ENCODE results near the gene SLC25A18.
"Not testable (repeated sequence)": the region's sequence is repeated elsewhere in the genome, so short reads cannot be mapped to it uniquely, and the experiment has no call there.

The SLC25A18 gene

DNA sequence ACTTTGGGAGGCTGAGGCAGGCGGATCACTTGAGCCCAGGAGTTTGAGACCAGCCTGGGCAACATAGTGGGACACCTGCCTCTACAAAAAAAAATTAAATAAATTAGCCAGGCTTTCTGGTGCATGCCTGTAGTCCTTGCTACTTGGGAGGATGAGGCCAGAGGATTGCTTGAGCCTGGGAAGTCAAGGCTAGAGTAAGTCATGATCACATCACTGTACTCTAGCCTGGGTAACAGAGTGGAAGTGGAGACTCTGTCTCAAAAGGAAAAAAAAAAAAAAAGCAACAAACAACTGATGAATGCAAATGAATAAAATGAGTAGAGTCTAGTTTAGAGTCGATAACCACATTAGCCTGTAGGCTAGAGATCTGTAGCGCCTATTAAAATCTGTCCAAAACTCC is 71.4 kb downstream of the SLC25A18 start:
- Histone ChIP-seq H3K36me3 (ENCODE audit: control insufficient read depth in 4 of 4, insufficient read depth in 4 of 4, low read length in 3 of 4) (no peaks in the 10 kb centered on the region), H3K27me3 (replicated peaks in 2 of 5; ENCODE audit: control insufficient read depth in 4 of 5, insufficient read depth in 5 of 5, low read length in 4 of 5) (no peaks in the 10 kb centered on the region), H3K4me3 (ENCODE audit: control insufficient read depth in 1 of 7, extremely low read depth in 1 of 7, insufficient read depth in 4 of 7, low read depth in 2 of 7, low read length in 6 of 7) (no peak overlapping the region), H3K4me1 (ENCODE audit: control extremely low read depth in 1 of 4, control insufficient read depth in 4 of 4, insufficient read depth in 4 of 4, low read length in 3 of 4) (peaks cover 6 to 18% (median 15%) of the 10 kb centered on the region in 4 experiments), H3K9me3 (ENCODE audit: control extremely low read depth in 1 of 5, control insufficient read depth in 4 of 5, insufficient read depth in 2 of 5, low read depth in 1 of 5, low read length in 4 of 5) (no peaks in the 10 kb centered on the region), H3K27ac (ENCODE audit: insufficient read depth in 1 of 2, low read depth in 1 of 2, low read length in 2 of 2, poor library complexity in 1 of 2, severe bottlenecking in 2 of 2) (no peak overlapping the region)
- no peak for DNase-seq
- CTCF ChIA-PET = no interaction called here
- POLR2A ChIA-PET = no interaction called here
- 80% methylated on average over 2 of the region's 3 CpGs for WGBS (ENCODE audit: insufficient coverage)

DNA sequence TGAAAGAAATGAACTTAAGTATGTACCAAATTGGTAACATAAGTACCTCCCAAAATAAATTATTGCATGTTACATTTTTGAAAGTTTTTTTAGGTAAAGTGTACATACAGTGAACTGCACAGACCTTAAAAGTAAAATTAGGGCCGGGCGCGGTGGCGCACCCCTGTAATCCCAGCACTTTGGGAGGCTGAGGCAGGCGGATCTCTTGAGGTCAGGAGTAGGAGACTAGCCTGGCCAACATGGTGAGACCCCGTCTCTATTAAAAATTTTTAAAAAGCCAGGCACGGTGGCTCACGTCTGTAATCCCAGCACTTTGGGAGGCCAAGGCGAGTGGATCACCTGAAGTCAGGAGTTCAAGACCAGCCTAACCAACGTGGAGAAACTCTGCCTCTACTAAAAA is 73.6 kb downstream of the SLC25A18 start:
- DNase-seq; H3K27me3 ChIP-seq (replicated peaks in 2 of 5; ENCODE audit: control insufficient read depth in 4 of 5, insufficient read depth in 5 of 5, low read length in 4 of 5); POLR2A ChIA-PET; H3K4me3 ChIP-seq (ENCODE audit: control insufficient read depth in 1 of 7, extremely low read depth in 1 of 7, insufficient read depth in 4 of 7, low read depth in 2 of 7, low read length in 6 of 7); H3K9me3 ChIP-seq (ENCODE audit: control extremely low read depth in 1 of 5, control insufficient read depth in 4 of 5, insufficient read depth in 2 of 5, low read depth in 1 of 5, low read length in 4 of 5); H3K36me3 ChIP-seq (ENCODE audit: control insufficient read depth in 4 of 4, insufficient read depth in 4 of 4, low read length in 3 of 4); H3K27ac ChIP-seq (ENCODE audit: insufficient read depth in 1 of 2, low read depth in 1 of 2, low read length in 2 of 2, poor library complexity in 1 of 2, severe bottlenecking in 2 of 2): not testable (repeated sequence)
- peaks cover 6 to 25% (median 18%) of the 10 kb centered on the region in 4 experiments for H3K4me1 ChIP-seq (ENCODE audit: control extremely low read depth in 1 of 4, control insufficient read depth in 4 of 4, insufficient read depth in 4 of 4, low read length in 3 of 4)
- 91% methylated on average over 5 of the region's 10 CpGs for WGBS (ENCODE audit: insufficient coverage)
- CTCF ChIA-PET = interaction anchor here (0.6 kb wide), 1 partner anchor 34 kb away, joined by 3 read pairs; no protein-coding TSS in a partner anchor

DNA sequence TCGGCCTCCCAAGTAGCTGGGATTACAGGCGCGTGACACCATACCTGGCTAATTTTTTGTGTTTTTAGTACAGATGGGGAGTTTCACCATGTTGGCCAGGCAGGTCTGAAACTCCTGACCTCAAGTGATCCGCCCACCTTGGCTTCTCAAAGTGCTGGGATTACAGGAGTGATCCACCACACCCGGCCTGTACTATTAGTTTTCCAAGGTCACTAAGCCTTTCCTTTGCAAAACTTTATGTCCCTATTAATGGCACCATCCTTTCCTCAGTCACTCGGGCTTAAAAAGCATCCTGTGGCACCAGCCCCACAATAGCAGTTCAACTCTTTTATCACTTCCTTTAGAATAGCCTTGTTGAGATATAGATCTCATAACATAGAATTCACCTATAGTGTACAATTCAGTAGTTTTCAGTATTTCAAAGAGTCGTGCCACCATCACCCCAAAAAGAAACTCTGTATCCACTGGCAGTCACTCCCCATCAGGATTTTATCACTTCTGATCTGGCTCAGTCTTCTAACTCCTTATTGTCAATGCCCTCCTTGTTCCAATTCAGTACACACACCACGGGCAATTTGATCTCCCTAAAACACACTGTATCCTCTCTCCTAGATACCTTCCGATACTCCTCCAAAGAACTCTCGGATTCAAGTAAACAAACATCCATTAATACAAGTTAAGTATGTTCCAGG is 74.3 kb downstream of the SLC25A18 start:
- no peak for DNase-seq
- CTCF ChIA-PET = interaction anchor here (0.6 kb wide), 1 partner anchor 87 kb away, joined by 3 read pairs; no protein-coding TSS in a partner anchor
- WGBS (ENCODE audit: insufficient coverage) = 72% methylated on average over 7 of the region's 10 CpGs

DNA sequence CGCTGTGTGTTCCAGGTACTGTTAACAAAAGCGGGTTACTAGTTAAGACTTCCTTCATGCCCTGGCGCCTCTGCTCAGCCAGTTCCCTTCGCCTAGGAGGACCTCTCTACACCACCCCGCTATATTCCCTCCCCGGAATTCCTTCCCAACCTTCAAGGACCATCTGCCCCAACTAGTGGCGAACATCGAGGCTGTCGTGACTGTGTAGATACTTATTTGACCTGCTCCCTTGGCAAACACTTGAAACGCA is 74.8 kb downstream of the SLC25A18 start:
- DNase-seq = peak in 1 of 3 donors; percentile 77
- H3K27me3 ChIP-seq (replicated peaks in 2 of 5; ENCODE audit: control insufficient read depth in 4 of 5, insufficient read depth in 5 of 5, low read length in 4 of 5) = no peaks in the 10 kb centered on the region
- H3K36me3 ChIP-seq (ENCODE audit: control insufficient read depth in 4 of 4, insufficient read depth in 4 of 4, low read length in 3 of 4) = peaks cover 0 to 5% (median 0%) of the 10 kb centered on the region in 4 experiments
- ChIA-PET CTCF (no interaction called here), POLR2A (interaction anchor here (2.2 kb wide), 1 partner anchor 143 kb away, joined by 5 read pairs; no protein-coding TSS in a partner anchor)
- peak overlapping the region; percentile 61 to 99 (median 97) for H3K4me3 ChIP-seq (ENCODE audit: control insufficient read depth in 1 of 7, extremely low read depth in 1 of 7, insufficient read depth in 4 of 7, low read depth in 2 of 7, low read length in 6 of 7)
- peaks cover 6 to 25% (median 18%) of the 10 kb centered on the region in 4 experiments for H3K4me1 ChIP-seq (ENCODE audit: control extremely low read depth in 1 of 4, control insufficient read depth in 4 of 4, insufficient read depth in 4 of 4, low read length in 3 of 4)
- 0% methylated on average over 7 of the region's 10 CpGs for WGBS (ENCODE audit: insufficient coverage)
- no peaks in the 10 kb centered on the region for H3K9me3 ChIP-seq (ENCODE audit: control extremely low read depth in 1 of 5, control insufficient read depth in 4 of 5, insufficient read depth in 2 of 5, low read depth in 1 of 5, low read length in 4 of 5)
- peak overlapping the region; percentile 99 to 100 for H3K27ac ChIP-seq (ENCODE audit: insufficient read depth in 1 of 2, low read depth in 1 of 2, low read length in 2 of 2, poor library complexity in 1 of 2, severe bottlenecking in 2 of 2)

More for the DNA sequence above, 74.3 kb downstream of the SLC25A18 start:
- POLR2A ChIA-PET = interaction anchor here (2.2 kb wide), 1 partner anchor 144 kb away, joined by 5 read pairs; no protein-coding TSS in a partner anchor
- H3K27ac ChIP-seq (ENCODE audit: insufficient read depth in 1 of 2, low read depth in 1 of 2, low read length in 2 of 2, poor library complexity in 1 of 2, severe bottlenecking in 2 of 2) = peak overlapping the region; percentile 99 to 100
- H3K4me3 ChIP-seq (ENCODE audit: control insufficient read depth in 1 of 7, extremely low read depth in 1 of 7, insufficient read depth in 4 of 7, low read depth in 2 of 7, low read length in 6 of 7) = peak overlapping the region; percentile 61 to 99 (median 97)
- H3K27me3 ChIP-seq (replicated peaks in 2 of 5; ENCODE audit: control insufficient read depth in 4 of 5, insufficient read depth in 5 of 5, low read length in 4 of 5) = no peaks in the 10 kb centered on the region
- H3K4me1 ChIP-seq (ENCODE audit: control extremely low read depth in 1 of 4, control insufficient read depth in 4 of 4, insufficient read depth in 4 of 4, low read length in 3 of 4) = peaks cover 6 to 25% (median 18%) of the 10 kb centered on the region in 4 experiments
- H3K9me3 ChIP-seq (ENCODE audit: control extremely low read depth in 1 of 5, control insufficient read depth in 4 of 5, insufficient read depth in 2 of 5, low read depth in 1 of 5, low read length in 4 of 5) = no peaks in the 10 kb centered on the region
- peaks cover 0 to 5% (median 0%) of the 10 kb centered on the region in 4 experiments for H3K36me3 ChIP-seq (ENCODE audit: control insufficient read depth in 4 of 4, insufficient read depth in 4 of 4, low read length in 3 of 4)

DNA sequence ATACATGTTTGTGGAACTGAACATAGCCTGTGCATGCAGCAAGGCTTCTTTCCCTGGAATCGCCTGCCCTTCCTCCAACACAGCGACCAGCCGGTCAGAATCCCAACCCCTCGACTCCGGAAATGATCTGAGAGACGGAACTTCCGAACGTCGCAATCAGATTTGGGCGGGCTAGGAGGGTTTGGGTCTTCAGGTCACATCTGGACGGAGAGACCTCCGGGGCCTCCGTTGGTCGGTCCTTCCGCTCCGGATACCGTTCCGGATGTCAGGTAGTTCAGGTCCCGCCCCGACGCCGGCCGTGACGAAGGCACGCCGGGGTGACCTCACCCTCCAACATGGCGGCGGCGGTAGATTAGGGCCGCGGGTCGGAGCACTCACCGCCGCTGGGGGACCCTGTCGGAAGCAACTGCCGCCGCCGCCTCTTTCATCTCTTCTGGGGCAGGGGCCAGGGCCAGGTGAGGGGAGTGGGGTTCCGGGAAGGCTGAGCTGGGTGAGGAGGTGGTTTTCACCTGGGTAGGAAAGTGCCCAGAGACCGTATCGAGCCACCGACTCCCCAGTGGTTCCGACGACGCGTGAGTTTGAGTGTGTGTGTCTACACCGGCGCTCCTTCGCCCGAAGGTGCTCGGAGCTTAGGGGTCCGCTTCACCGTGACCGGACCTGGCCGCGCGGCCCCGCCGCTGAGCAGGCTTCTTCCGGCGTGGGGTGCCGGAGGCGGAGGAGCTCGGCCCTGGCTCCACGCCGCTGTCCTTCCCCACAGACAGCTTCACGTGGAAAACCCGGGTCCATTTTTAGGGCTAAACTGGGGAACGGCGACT is 75.3 kb downstream of the SLC25A18 start, which contains the start of gene BCL2L13:
Gene BCL2L13 (plus strand): TSS at position 326 of the 815 bp plus-strand sequence. CDS start 16,955 bp downstream, outside the sequence.
- H3K36me3 ChIP-seq (ENCODE audit: control insufficient read depth in 4 of 4, insufficient read depth in 4 of 4, low read length in 3 of 4) = peaks cover 0 to 5% (median 0%) of the 10 kb centered on the region in 4 experiments
- no peaks in the 10 kb centered on the region for H3K9me3 ChIP-seq (ENCODE audit: control extremely low read depth in 1 of 5, control insufficient read depth in 4 of 5, insufficient read depth in 2 of 5, low read depth in 1 of 5, low read length in 4 of 5)
- DNase-seq = peak; percentile 89 to 95 (median 92)
- peaks cover 6 to 25% (median 17%) of the 10 kb centered on the region in 4 experiments for H3K4me1 ChIP-seq (ENCODE audit: control extremely low read depth in 1 of 4, control insufficient read depth in 4 of 4, insufficient read depth in 4 of 4, low read length in 3 of 4)
- ChIA-PET POLR2A (interaction anchor here (0.5 to 2.2 kb wide), 7 partner anchors 9 to 143 kb away, joined by 3 to 7 read pairs (median 3); no protein-coding TSS in a partner anchor), CTCF (interaction anchor here (1.1 to 1.4 kb wide), 2 partner anchors 33 to 104 kb away, joined by 4 read pairs; no protein-coding TSS in a partner anchor)
- 0% methylated on average over 63 of the region's 70 CpGs for WGBS (ENCODE audit: insufficient coverage)
- H3K27ac ChIP-seq (ENCODE audit: insufficient read depth in 1 of 2, low read depth in 1 of 2, low read length in 2 of 2, poor library complexity in 1 of 2, severe bottlenecking in 2 of 2) = peak within 1 kb of the TSS; percentile 99 to 100
- H3K4me3 ChIP-seq (ENCODE audit: control insufficient read depth in 1 of 7, extremely low read depth in 1 of 7, insufficient read depth in 4 of 7, low read depth in 2 of 7, low read length in 6 of 7) = peak within 1 kb of the TSS; percentile 61 to 99 (median 97)
- H3K27me3 ChIP-seq (replicated peaks in 2 of 5; ENCODE audit: control insufficient read depth in 4 of 5, insufficient read depth in 5 of 5, low read length in 4 of 5) = no peaks in the 10 kb centered on the region

DNA sequence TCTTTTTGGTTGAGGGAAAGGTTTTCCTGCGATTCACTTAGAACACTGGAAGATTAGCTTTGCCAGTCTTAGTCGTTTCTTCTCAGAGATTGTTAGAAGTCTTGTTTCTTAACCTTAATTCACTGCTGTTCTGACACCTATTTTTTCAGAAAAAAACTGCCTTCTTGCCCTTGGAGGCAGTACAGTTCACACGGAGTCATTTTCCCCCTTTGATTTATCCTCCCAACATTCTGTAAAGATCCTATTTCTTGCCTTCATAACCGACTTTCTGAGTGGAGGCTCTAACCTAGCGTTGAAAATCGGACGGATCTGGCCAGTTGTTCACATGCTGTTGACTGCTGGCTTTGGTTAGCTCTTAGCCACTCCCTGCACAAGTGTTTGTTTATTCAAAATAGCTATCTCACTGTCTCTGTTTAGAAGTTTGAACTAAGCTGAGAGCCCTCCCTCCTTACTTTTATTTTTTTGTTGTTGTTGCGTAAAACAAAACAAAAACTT is 76.0 kb downstream of the SLC25A18 start:
- Histone ChIP-seq H3K4me3 (ENCODE audit: control insufficient read depth in 1 of 7, extremely low read depth in 1 of 7, insufficient read depth in 4 of 7, low read depth in 2 of 7, low read length in 6 of 7) (peak overlapping the region; percentile 61 to 99 (median 97)), H3K27me3 (replicated peaks in 2 of 5; ENCODE audit: control insufficient read depth in 4 of 5, insufficient read depth in 5 of 5, low read length in 4 of 5) (no peaks in the 10 kb centered on the region), H3K27ac (ENCODE audit: insufficient read depth in 1 of 2, low read depth in 1 of 2, low read length in 2 of 2, poor library complexity in 1 of 2, severe bottlenecking in 2 of 2) (peak overlapping the region; percentile 99 to 100), H3K4me1 (ENCODE audit: control extremely low read depth in 1 of 4, control insufficient read depth in 4 of 4, insufficient read depth in 4 of 4, low read length in 3 of 4) (peaks cover 6 to 25% (median 17%) of the 10 kb centered on the region in 4 experiments), H3K9me3 (ENCODE audit: control extremely low read depth in 1 of 5, control insufficient read depth in 4 of 5, insufficient read depth in 2 of 5, low read depth in 1 of 5, low read length in 4 of 5) (no peaks in the 10 kb centered on the region), H3K36me3 (ENCODE audit: control insufficient read depth in 4 of 4, insufficient read depth in 4 of 4, low read length in 3 of 4) (peaks cover 0 to 5% (median 0%) of the 10 kb centered on the region in 4 experiments)
- ChIA-PET CTCF (interaction anchor here (1.1 to 1.4 kb wide), 2 partner anchors 33 to 103 kb away, joined by 4 read pairs; no protein-coding TSS in a partner anchor), POLR2A (interaction anchor here (0.7 to 2.2 kb wide), 6 partner anchors 9 to 142 kb away, joined by 3 to 7 read pairs (median 4); no protein-coding TSS in a partner anchor)
- peak; percentile 44 to 74 (median 61) for DNase-seq
- WGBS (ENCODE audit: insufficient coverage) = 0% methylated on average over 5 of the region's 8 CpGs

All from common myeloid progenitor, CD34-positive (primary cell).